HG03139 (cell line): Measurements from ENCODE around the gene MMP11.

Experiments
- ATAC-seq: cut with Tn5 transposase; IDR thresholded peaks from one replicate; pipeline ENCODE4 v1.9.1; 2021; ENCODE audit not compliant: unreplicated experiment

The MMP11 gene

GRCh38 chr22:23801238-23801821 lies 28.7 kb downstream of the MMP11 start:
- no peak for ATAC-seq

DNA sequence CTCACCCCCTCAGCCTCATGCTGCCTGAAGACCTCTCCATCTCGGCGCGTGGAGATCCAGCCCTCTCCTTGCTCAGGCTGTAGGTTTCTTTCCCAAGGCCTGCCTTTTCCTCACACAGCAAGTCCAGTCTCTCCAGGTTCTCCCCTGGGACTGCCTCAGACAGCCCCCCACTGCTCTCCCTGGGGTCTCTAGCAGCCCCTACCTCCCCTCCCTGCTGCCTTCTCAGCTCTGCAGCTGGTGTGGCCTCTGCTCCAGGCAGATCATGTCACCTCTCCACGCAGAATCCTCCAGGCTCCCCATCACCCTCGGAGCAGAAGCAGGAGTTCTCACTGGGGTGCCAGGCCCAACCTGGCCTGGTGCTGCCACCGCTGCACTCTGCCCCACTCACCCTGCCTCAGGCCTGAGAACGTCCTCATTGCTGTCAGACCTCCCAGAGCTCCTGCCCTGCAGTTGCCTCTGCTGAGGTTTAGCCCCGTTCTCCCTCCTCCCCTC lies 29.3 kb downstream of the MMP11 start:
- no peak for ATAC-seq

GRCh38 chr22:23803001-23803819 lies 30.6 kb downstream of the MMP11 start:
- no peak for ATAC-seq

GRCh38 chr22:23804781-23805291 lies 32.2 kb downstream of the MMP11 start:
- ATAC-seq, result no peak

GRCh38 chr22:23806837-23807236 lies 34.2 kb downstream of the MMP11 start:
- ATAC-seq, result no peak

GRCh38 chr22:23812378-23812777 lies 39.7 kb downstream of the MMP11 start:
- ATAC-seq, result no peak

- ATAC-seq, result no peak
Measured at GRCh38 chr22:23815541-23816155, 43.0 kb downstream of the MMP11 start.

DNA sequence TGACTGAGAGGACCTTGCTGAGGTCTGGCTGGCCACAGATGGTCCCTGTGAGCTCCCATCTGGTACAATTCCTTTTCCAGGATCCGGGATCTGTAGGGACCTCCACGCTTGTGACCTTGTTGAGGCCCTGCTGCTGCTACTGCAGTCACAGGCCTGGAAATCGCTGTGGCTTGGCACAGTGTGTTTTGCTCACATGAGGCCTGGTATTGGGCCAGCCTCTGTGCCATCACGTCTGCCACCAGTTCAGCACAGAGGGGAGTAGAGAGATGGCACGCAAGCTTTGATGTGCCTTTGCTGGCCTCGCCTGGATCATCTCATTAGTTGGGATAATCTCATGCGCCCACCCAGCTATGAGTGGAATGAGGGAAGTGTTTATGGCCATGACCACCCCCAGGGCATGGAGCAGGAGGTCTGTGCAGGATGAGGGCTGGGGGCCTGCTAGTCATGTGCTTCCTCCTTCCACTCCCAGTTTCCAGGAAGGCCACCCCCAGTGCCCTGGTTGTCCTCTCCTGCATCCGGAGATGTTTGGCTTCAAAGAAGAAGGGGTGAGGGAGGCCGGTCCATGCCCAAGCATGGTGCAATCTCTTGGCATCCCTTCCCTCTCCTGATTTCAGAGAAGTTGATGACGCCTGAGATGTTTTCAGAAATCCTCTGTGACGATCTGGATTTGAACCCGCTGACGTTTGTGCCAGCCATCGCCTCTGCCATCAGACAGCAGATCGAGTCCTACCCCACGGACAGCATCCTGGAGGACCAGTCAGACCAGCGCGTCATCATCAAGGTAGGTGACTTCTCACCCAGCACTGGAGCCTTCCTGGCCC lies 43.7 kb downstream of the MMP11 start:
- ATAC-seq, result no peak

- ATAC-seq, result no peak
Measured at GRCh38 chr22:23817146-23817545, 44.5 kb downstream of the MMP11 start.

DNA sequence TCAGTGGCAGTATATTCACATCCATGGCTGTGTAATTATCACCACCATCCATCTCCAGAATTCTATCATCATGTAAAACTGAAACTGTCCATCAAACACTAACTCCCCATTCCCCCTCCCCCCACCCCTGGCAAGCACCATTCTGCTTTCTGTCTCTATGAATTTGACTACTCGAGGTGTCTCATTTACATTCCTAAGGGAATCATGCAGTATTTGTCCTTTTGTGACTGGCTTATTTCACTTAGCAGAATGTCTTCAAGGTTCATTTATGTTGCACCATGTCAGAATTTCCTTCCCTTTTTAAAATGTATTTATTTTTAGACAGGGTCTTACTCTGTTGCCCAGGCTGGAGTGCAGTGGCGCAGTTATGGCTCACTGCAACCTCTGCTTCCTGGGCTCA lies 45.9 kb downstream of the MMP11 start:
- no peak for ATAC-seq

- no peak for ATAC-seq
Measured at GRCh38 chr22:23820748-23821211, 48.1 kb downstream of the MMP11 start.

DNA sequence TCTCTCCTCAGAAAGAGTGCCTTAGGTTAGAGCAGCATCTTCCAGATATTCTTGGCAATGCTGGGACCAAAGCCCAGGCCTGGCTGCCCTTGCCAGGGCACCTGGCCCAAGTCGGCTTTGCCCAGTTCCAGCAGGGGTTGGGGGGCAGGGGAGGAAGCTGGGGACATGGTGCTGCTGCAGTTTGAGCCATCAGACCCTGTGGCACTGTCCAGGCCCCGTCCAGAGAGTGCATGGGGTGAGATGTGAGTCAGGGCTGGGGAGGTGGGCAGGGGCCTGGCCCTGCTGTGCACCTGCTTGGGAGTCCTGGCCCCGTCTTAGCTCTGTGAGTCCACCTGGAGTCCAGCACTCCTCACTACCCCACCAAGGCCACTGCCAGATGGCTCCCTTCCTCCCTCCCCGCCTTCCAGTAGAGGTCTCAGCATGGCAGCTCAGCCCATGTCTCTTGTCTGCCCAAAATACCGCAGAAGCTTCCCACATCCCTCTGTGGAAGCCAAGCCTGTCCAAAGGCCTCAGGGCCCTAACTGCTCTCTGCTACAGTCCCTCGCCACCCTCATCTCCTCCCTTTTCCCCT lies 49.5 kb downstream of the MMP11 start:
- no peak for ATAC-seq

DNA sequence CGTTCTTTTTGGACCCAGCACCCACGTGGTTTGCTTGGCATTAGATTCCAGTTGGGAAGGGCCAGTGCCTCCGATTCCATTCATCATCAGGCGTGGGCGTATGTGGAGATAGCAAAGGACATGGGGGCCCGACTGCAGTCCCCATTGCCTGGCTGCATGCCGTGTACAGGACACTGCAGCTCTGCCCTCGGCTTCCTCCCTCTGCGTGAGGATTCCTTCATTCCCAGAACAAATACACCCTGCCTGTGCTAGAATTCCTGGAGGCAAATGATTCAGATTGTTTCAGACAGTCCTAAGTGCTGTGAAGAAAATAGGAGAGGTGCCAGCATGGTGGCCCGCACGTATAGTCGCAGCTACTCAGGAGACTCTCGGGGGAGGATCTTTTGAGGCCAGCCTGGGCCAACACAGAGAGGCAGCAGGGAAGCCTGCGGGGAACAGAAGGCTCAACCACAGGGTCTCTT lies 50.7 kb downstream of the MMP11 start:
- ATAC-seq, result no peak

- ATAC-seq, result no peak
Measured at GRCh38 chr22:23824476-23825245, 52.0 kb downstream of the MMP11 start.

DNA sequence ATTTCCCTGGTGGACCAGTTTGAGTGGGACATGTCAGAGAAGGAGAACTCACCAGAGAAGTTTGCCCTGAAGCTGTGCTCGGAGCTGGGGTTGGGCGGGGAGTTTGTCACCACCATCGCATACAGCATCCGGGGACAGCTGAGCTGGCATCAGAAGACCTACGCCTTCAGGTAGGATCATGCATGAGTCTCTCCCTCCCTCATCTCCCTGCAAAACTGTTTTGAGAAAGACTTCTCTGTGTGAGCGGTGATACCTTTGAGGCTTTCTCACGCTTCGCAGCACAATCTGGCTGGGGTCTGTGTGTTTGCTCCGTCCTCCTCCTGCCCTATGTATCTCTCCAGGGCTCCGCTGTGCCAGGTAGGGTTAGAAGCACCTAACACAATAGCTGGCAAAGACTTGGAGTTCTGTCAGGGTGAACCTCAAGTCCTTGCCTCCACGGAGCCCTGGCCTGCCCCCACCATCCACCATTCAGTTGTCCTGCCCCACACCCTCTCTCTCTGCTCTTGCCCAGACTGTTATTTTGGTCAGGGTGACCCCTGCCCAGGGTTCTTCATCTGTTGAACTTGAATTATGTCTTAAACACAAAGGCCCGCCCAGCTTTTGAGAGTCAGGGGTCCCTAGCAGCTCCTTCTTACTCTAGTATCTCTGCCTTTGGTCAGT lies 52.7 kb downstream of the MMP11 start:
- no peak for ATAC-seq

DNA sequence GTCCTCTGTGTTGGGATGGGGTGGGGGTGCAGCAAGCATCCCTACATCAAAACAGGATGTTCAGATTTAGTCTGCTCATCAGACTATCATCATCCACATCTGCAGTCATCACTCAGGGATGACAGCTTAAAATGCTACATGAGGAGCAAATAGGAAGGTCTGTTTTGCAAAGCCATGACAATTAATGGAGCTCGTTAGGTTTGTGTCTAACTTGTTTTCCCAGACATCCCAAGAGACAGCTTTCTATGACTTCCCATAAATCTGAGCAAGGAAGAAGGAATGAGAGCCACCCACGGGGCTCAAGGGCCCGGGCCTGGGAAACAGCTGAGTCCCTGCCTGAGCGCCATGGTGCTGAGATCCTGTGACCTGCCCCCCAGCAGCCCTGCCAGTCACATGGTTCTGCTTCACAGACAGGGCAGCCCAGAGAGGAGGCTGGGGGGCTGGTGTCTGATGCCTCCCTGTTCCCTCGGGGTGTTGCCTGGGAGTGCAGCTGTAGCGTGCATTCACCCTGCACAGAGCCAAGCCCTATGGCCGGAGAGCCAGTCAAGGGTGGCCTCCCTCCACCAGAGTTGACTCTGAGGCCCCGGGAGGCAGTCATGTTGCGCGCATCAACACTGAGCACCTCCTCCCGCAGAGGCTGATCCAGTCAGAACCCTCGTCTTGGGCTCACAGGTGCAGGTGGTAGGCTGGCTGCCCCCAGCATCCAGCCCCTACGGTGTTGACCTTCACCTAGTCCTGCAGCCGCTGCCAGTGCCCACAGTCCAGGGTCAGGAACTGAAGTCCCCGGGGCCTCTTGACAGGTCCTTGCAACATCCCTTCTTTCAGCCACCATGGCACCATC lies 54.1 kb downstream of the MMP11 start:
- ATAC-seq, result no peak

- no peak for ATAC-seq
Measured at GRCh38 chr22:23827351-23827995, 54.8 kb downstream of the MMP11 start.
